Measurements from ENCODE around the gene OR51B5. TPM values are rescaled to one million over a fixed set of nuclear protein-coding genes. Genes with fewer than 3 reads are reported as not detected.

The OR51B5 gene
- total RNA-seq, 1 experiment from 2014 or later: not detected

GRCh38 chr11:5303626-5304025 is 39.7 kb downstream of the OR51B5 start:
- Histone ChIP-seq H3K4me1 (no peaks in the 10 kb centered on the region), H3K36me3 (ENCODE audit: control insufficient read depth, insufficient read depth, low read length) (no peaks in the 10 kb centered on the region), H3K4me3 (ENCODE audit: low read depth, low read length) (no peak overlapping the region), H3K27me3 (replicated peaks; ENCODE audit: control insufficient read depth, insufficient read depth, low read length) (no peaks in the 10 kb centered on the region), H3K9me3 (no peaks in the 10 kb centered on the region)
- H3K9me3 Mint-ChIP-seq (ENCODE audit: unreplicated experiment): no peaks in the 10 kb centered on the region
- intact Hi-C loops (cut with micrococcal nuclease; ENCODE audit: unreplicated experiment): no loop called here
- CTCF ChIA-PET: no interaction called here
- no peak overlapping the region for H3K27ac Mint-ChIP-seq (ENCODE audit: unreplicated experiment)
- POLR2A ChIA-PET: no interaction called here
- no peak for DNase-seq
- peaks cover 19% of the 10 kb centered on the region for H3K27me3 Mint-ChIP-seq (ENCODE audit: insufficient read depth, unreplicated experiment)
- H3K36me3 Mint-ChIP-seq (ENCODE audit: insufficient read depth, unreplicated experiment): no peaks in the 10 kb centered on the region
- H3K4me1 Mint-ChIP-seq (ENCODE audit: low read depth, unreplicated experiment): no peaks in the 10 kb centered on the region
- BruUV-seq (replicated peaks): no TSS peak
- no peak overlapping the region for H3K4me3 Mint-ChIP-seq (ENCODE audit: unreplicated experiment)
- TF ChIP-seq CTCF (IDR thresholded peaks at IDR 0.05; ENCODE audit: insufficient read depth in 1 of 2, low read depth in 1 of 2, low read length in 1 of 2, severe bottlenecking in 1 of 2, unreplicated experiment in 1 of 2): no peak

GRCh38 chr11:5301846-5302245 is 41.5 kb downstream of the OR51B5 start, which contains the start of gene OR51B4:
TSS of gene OR51B4 (minus strand) at chr11:5301946. CDS start at chr11:5301946, 0 bp downstream.
- Mint-ChIP-seq H3K4me1 (ENCODE audit: low read depth, unreplicated experiment) (no peaks in the 10 kb centered on the region), H3K4me3 (ENCODE audit: unreplicated experiment) (no peak within 1 kb of the TSS), H3K9me3 (ENCODE audit: unreplicated experiment) (no peaks in the 10 kb centered on the region), H3K27ac (ENCODE audit: unreplicated experiment) (no peak within 1 kb of the TSS), H3K36me3 (ENCODE audit: insufficient read depth, unreplicated experiment) (no peaks in the 10 kb centered on the region), H3K27me3 (ENCODE audit: insufficient read depth, unreplicated experiment) (peaks cover 19% of the 10 kb centered on the region)
- no peaks in the 10 kb centered on the region for H3K36me3 ChIP-seq (ENCODE audit: control insufficient read depth, insufficient read depth, low read length)
- H3K27me3 ChIP-seq (replicated peaks; ENCODE audit: control insufficient read depth, insufficient read depth, low read length): no peaks in the 10 kb centered on the region
- intact Hi-C loops (cut with micrococcal nuclease; ENCODE audit: unreplicated experiment): no loop called here
- no peak within 1 kb of the TSS for H3K4me3 ChIP-seq (ENCODE audit: low read depth, low read length)
- no peaks in the 10 kb centered on the region for H3K4me1 ChIP-seq
- CTCF ChIA-PET: no interaction called here
- no peaks in the 10 kb centered on the region for H3K9me3 ChIP-seq
- no TSS peak for BruUV-seq (replicated peaks)
- POLR2A ChIA-PET: no interaction called here
- no peak for TF ChIP-seq CTCF (IDR thresholded peaks at IDR 0.05; ENCODE audit: insufficient read depth in 1 of 2, low read depth in 1 of 2, low read length in 1 of 2, severe bottlenecking in 1 of 2, unreplicated experiment in 1 of 2)
- DNase-seq: no peak

GRCh38 chr11:5300251-5300650 is 43.1 kb downstream of the OR51B5 start:
- POLR2A ChIA-PET: no interaction called here
- no peaks in the 10 kb centered on the region for H3K4me1 ChIP-seq
- no peak overlapping the region for H3K4me3 ChIP-seq (ENCODE audit: low read depth, low read length)
- H3K9me3 ChIP-seq: no peaks in the 10 kb centered on the region
- no peaks in the 10 kb centered on the region for H3K36me3 ChIP-seq (ENCODE audit: control insufficient read depth, insufficient read depth, low read length)
- peaks cover 23% of the 10 kb centered on the region for H3K27me3 Mint-ChIP-seq (ENCODE audit: insufficient read depth, unreplicated experiment)
- intact Hi-C loops (cut with micrococcal nuclease; ENCODE audit: unreplicated experiment): no loop called here
- DNase-seq: no peak
- no peak overlapping the region for H3K4me3 Mint-ChIP-seq (ENCODE audit: unreplicated experiment)
- H3K27me3 ChIP-seq (replicated peaks; ENCODE audit: control insufficient read depth, insufficient read depth, low read length): no peaks in the 10 kb centered on the region
- BruUV-seq (replicated peaks): no TSS peak
- H3K9me3 Mint-ChIP-seq (ENCODE audit: unreplicated experiment): no peaks in the 10 kb centered on the region
- no peaks in the 10 kb centered on the region for H3K36me3 Mint-ChIP-seq (ENCODE audit: insufficient read depth, unreplicated experiment)
- CTCF ChIA-PET: no interaction called here
- no peaks in the 10 kb centered on the region for H3K4me1 Mint-ChIP-seq (ENCODE audit: low read depth, unreplicated experiment)
- TF ChIP-seq CTCF (IDR thresholded peaks at IDR 0.05; ENCODE audit: insufficient read depth in 1 of 2, low read depth in 1 of 2, low read length in 1 of 2, severe bottlenecking in 1 of 2, unreplicated experiment in 1 of 2): no peak
- H3K27ac Mint-ChIP-seq (ENCODE audit: unreplicated experiment): no peak overlapping the region

Data from Caco-2 (cell line).